HG03354 (cell line): ENCODE measurements around the gene MCF2L2.

Experiments used
- ATAC-seq: cut with Tn5 transposase; IDR thresholded peaks from one replicate; pipeline ENCODE4 v1.9.1; 2021; ENCODE audit warnings: mild to moderate bottlenecking; ENCODE audit not compliant: unreplicated experiment, poor library complexity, severe bottlenecking

MCF2L2 gene

GRCh38 chr3:183279371-183279770 lies 149.0 kb downstream of the MCF2L2 start:
- no peak for ATAC-seq

- no peak for ATAC-seq
These were observed 149.8 kb downstream of the MCF2L2 start for GRCh38 chr3:183278479-183279088.

- ATAC-seq: no peak
These were observed 151.2 kb downstream of the MCF2L2 start for GRCh38 chr3:183277260-183277659.

GRCh38 chr3:183275937-183276336 lies 152.5 kb downstream of the MCF2L2 start:
- ATAC-seq: no peak

GRCh38 chr3:183275418-183275817 lies 153.0 kb downstream of the MCF2L2 start:
- ATAC-seq: no peak

- no peak for ATAC-seq
These were observed 153.8 kb downstream of the MCF2L2 start for GRCh38 chr3:183274609-183275008.

- no peak for ATAC-seq
These were observed 155.6 kb downstream of the MCF2L2 start for GRCh38 chr3:183272791-183273190.

GRCh38 chr3:183272142-183272541 lies 156.3 kb downstream of the MCF2L2 start:
- ATAC-seq: no peak

- ATAC-seq: no peak
These were observed 158.1 kb downstream of the MCF2L2 start for GRCh38 chr3:183270344-183270743.

- ATAC-seq: no peak
These were observed 159.1 kb downstream of the MCF2L2 start for GRCh38 chr3:183269345-183269744.

GRCh38 chr3:183268366-183268765 lies 160.1 kb downstream of the MCF2L2 start:
- ATAC-seq: no peak

- no peak for ATAC-seq
These were observed 161.3 kb downstream of the MCF2L2 start for GRCh38 chr3:183267140-183267539.

- no peak for ATAC-seq
These were observed 162.0 kb downstream of the MCF2L2 start for GRCh38 chr3:183266454-183266853.

- ATAC-seq: no peak
These were observed 162.5 kb downstream of the MCF2L2 start for GRCh38 chr3:183265834-183266417.

GRCh38 chr3:183265157-183265642 lies 163.2 kb downstream of the MCF2L2 start:
- ATAC-seq: no peak

GRCh38 chr3:183264268-183264667 lies 164.2 kb downstream of the MCF2L2 start:
- ATAC-seq: no peak

- no peak for ATAC-seq
These were observed 165.5 kb downstream of the MCF2L2 start for GRCh38 chr3:183262875-183263378.

- no peak for ATAC-seq
These were observed 167.2 kb downstream of the MCF2L2 start for GRCh38 chr3:183261151-183261724.

GRCh38 chr3:183260167-183260904 lies 168.1 kb downstream of the MCF2L2 start:
- ATAC-seq: no peak

- no peak for ATAC-seq
These were observed 168.8 kb downstream of the MCF2L2 start for GRCh38 chr3:183259621-183260020.
